ENCODE measurements around the gene MDGA2. TPM values are rescaled to one million over a fixed set of nuclear protein-coding genes. Genes with fewer than 3 reads are reported as not detected.

MDGA2 gene
- total and polyA plus RNA-seq, 7 donors: 0.01 TPM; not detected in 6

DNA sequence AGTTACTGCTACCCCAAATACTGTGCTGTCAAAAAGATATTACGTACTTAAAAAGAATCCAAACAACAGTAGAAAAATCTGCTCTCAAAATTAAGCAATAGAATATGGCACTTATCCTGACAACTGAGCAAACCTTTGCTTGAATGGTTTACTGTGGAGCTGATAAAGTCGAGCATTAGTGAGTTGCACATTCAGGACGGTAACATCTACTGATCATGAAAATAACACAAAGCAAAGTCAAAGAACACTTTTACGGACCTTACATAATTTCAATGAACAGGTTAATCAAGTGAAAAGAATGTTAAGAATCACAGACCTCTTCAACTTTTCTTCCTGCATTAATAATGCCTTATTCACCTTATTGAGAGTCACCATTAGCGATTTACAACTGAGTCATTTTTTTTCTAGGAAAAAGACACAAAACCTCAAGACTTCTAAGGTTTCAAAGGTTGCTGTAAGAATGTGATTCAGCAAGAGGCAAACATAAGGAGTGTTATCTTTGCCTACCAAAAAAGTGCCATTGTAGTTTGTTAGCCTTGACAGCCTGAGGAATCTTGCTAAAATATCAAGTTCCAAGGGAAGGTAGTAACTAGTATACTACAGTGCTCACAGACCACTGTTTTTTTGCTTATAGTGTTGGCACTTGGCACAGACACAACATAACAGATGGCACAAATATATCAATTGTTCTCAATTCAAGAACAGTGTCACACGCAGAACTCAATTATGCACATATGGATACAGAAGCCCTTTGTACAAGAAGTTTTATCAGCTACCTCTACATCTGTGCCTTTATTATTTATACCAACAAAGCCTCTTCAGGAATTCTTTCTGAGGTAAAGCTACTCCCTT is 689.6 kb downstream of the MDGA2 start:
- intact Hi-C loops (cut with DNase I): no loop called here
- TF ChIP-seq, protein P1, sequence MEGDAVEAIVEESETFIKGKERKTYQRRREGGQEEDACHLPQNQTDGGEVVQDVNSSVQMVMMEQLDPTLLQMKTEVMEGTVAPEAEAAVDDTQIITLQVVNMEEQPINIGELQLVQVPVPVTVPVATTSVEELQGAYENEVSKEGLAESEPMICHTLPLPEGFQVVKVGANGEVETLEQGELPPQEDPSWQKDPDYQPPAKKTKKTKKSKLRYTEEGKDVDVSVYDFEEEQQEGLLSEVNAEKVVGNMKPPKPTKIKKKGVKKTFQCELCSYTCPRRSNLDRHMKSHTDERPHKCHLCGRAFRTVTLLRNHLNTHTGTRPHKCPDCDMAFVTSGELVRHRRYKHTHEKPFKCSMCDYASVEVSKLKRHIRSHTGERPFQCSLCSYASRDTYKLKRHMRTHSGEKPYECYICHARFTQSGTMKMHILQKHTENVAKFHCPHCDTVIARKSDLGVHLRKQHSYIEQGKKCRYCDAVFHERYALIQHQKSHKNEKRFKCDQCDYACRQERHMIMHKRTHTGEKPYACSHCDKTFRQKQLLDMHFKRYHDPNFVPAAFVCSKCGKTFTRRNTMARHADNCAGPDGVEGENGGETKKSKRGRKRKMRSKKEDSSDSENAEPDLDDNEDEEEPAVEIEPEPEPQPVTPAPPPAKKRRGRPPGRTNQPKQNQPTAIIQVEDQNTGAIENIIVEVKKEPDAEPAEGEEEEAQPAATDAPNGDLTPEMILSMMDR (IDR thresholded peaks at IDR 0.05): no peak
- Histone ChIP-seq H3K9me3 (no peaks in the 10 kb centered on the region), H3K4me3 (no peak overlapping the region), H3K27ac (no peak overlapping the region), H3K27me3 (ENCODE audit: insufficient read depth in 3 of 3, low read length in 2 of 3) (no peaks in the 10 kb centered on the region), H3K36me3 (ENCODE audit: insufficient read depth in 1 of 2, low read depth in 1 of 2) (no peaks in the 10 kb centered on the region), H3K4me1 (no peaks in the 10 kb centered on the region)
- 62 to 66% (median 65%) methylated on average over 6 of the region's 6 CpGs for WGBS, 3 donors
- DNase-seq (no peak), ATAC-seq (no peak)

DNA sequence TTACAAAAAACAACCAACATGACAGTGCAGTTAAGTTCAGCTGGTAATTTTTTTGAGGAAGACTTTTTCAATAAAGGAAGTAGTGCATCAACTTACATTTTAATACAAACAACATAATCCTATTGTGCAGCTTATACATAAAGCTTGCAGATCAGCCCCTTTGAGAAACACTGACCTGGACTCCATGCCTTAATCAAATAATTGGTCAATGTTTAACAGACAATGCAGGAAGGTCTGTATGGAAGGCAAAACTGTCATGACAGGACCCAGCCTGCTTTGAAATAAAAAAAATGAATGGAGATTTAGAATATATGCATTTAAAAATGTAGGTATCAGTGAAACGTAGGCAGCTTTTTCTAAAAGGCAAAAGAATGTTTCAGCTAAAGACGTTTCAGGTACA is 702.1 kb downstream of the MDGA2 start:
- H3K4me3 ChIP-seq: no peak overlapping the region
- H3K9me3 ChIP-seq: no peaks in the 10 kb centered on the region
- no peaks in the 10 kb centered on the region for H3K27me3 ChIP-seq (ENCODE audit: insufficient read depth in 3 of 3, low read length in 2 of 3)
- TF ChIP-seq, protein P1 (IDR thresholded peaks at IDR 0.05): no peak
- 65 to 79% (median 73%) methylated on average over 2 of the region's 2 CpGs for whole genome bisulfite sequencing, 3 donors
- no peaks in the 10 kb centered on the region for H3K36me3 ChIP-seq (ENCODE audit: insufficient read depth in 1 of 2, low read depth in 1 of 2)
- ATAC-seq (no peak), DNase-seq (no peak)
- intact Hi-C loops (cut with DNase I): no loop called here
- no peak overlapping the region for H3K27ac ChIP-seq
- H3K4me1 ChIP-seq: no peaks in the 10 kb centered on the region

DNA sequence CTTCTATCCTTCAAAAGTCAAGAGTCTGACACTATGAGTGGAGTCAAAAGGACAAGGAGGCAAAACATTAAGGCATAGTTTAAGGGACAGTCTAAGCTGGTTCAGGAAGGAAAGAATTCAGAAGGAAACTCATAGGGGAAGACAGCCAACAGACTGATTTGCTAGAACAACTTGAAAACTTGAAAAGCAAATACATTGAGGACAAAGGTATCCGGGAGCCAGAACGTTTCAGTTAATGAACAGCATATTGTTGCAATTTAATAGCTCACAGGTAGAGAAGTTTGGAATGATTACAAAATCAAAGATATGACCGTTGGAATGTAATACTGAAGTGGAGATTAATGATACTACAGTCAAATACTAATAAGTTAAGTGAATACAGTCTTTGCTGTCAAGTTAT is 711.0 kb downstream of the MDGA2 start:
- Histone ChIP-seq H3K27me3 (ENCODE audit: insufficient read depth in 3 of 3, low read length in 2 of 3) (no peaks in the 10 kb centered on the region), H3K4me3 (no peak overlapping the region), H3K36me3 (ENCODE audit: insufficient read depth in 1 of 2, low read depth in 1 of 2) (no peaks in the 10 kb centered on the region), H3K27ac (no peak overlapping the region), H3K4me1 (no peaks in the 10 kb centered on the region), H3K9me3 (no peaks in the 10 kb centered on the region)
- no peak for ATAC-seq
- DNase-seq: no peak
- TF ChIP-seq, protein P1 (IDR thresholded peaks at IDR 0.05): no peak
- WGBS, 3 donors: 70 to 75% (median 73%) methylated on average over 3 of the region's 3 CpGs
- intact Hi-C loops (cut with DNase I): no loop called here

DNA sequence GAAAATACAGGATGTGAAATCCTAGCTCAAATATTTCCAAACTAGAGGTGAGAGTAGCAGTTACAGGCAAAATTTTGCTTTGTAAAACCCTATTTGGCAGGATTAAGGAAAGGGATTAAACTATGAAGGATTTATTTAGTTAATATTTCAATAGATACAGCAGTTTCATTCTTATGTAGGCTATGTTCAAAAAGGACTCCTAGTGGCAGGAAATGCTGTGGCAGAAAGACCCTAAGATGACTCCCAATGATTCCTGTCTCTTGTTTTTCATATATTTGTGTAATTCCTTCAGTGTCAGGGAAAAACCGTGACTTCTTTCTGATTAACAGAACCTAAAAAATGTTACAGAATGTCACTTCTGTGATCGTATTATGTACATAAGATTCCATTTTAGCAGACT is 724.3 kb downstream of the MDGA2 start:
- intact Hi-C loops (cut with DNase I): no loop called here
- Histone ChIP-seq H3K27ac (no peak overlapping the region), H3K4me3 (no peak overlapping the region), H3K27me3 (ENCODE audit: insufficient read depth in 3 of 3, low read length in 2 of 3) (no peaks in the 10 kb centered on the region), H3K9me3 (peaks cover 5% of the 10 kb centered on the region), H3K4me1 (no peaks in the 10 kb centered on the region), H3K36me3 (ENCODE audit: insufficient read depth in 1 of 2, low read depth in 1 of 2) (no peaks in the 10 kb centered on the region)
- TF ChIP-seq, protein P1 (IDR thresholded peaks at IDR 0.05): no peak
- no peak for DNase-seq
- WGBS, 3 donors: 83 to 90% (median 89%) methylated on average over 2 of the region's 2 CpGs
- no peak for ATAC-seq

DNA sequence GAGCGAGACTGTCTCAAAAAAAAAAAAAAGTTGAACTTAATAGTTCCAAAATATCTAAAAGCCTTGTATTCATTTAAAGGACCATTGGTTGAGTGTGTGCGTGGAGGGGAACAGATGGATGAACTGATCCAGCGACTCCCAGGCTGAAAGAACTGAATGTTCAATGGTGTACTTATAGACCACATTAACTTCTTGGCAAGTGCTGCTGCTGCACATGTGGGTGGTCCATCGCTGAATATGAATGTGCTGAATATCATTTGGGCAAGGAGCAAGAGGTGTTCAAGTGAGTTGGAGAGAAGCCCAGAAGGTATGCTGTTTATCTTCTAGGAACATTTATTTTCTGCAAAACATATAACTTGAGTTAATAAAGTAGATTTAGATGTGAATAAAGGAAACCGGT is 734.8 kb downstream of the MDGA2 start:
- no peak overlapping the region for H3K27ac ChIP-seq
- DNase-seq (no peak), ATAC-seq (no peak)
- TF ChIP-seq, protein P1 (IDR thresholded peaks at IDR 0.05): no peak
- no peak overlapping the region for H3K4me3 ChIP-seq
- H3K36me3 ChIP-seq (ENCODE audit: insufficient read depth in 1 of 2, low read depth in 1 of 2): no peaks in the 10 kb centered on the region
- no peaks in the 10 kb centered on the region for H3K4me1 ChIP-seq
- peaks cover 13% of the 10 kb centered on the region for H3K9me3 ChIP-seq
- intact Hi-C loops (cut with DNase I): no loop called here
- no peaks in the 10 kb centered on the region for H3K27me3 ChIP-seq (ENCODE audit: insufficient read depth in 3 of 3, low read length in 2 of 3)
- 68 to 74% (median 68%) methylated on average over 5 of the region's 5 CpGs for WGBS, 3 donors
